Breast epithelium (tissue), 4 donors: ENCODE results near the gene SPATA3. TPM values are rescaled to one million over a fixed set of nuclear protein-coding genes. Genes with fewer than 3 reads are reported as not detected.

Experiments
- DNase-seq, 2 donors: peaks; one replicate each; pipeline ENCODE4 v3.0.0-alpha.2; 2019; ENCODE audit warnings: low spot score in 2 of 2
- H3K27ac ChIP-seq, 2 donors: fragments of 200-600 bp; sonication (generic) in 1 of 2; one replicate each; pipeline ENCODE4 v1.5.1; 2016 to 2019; ENCODE audit warnings: mild to moderate bottlenecking in 1 of 2
- H3K27me3 ChIP-seq, 2 donors: fragments of 200-600 bp; sonication (generic) in 1 of 2; one replicate each; pipeline versions ENCODE4 v1.5.1 to v1.6.0; 2017 to 2019; ENCODE audit warnings: control low read depth in 1 of 2, mild to moderate bottlenecking in 1 of 2
- H3K36me3 ChIP-seq: fragments of 200-600 bp; one replicate; pipeline ENCODE4 v1.5.1; 2019
- H3K4me1 ChIP-seq, 2 donors: fragments of 200-600 bp; sonication (generic); one replicate each; pipeline ENCODE4 v1.5.1; 2016 to 2019; ENCODE audit warnings: control low read depth in 1 of 2
- H3K4me3 ChIP-seq, 3 donors: fragments of 200-600 bp; sonication (generic); 1 replicate in 2 of 3; 2 replicates in 1 of 3; pipeline ENCODE4 v1.5.1; 2016 to 2019; ENCODE audit warnings: mild to moderate bottlenecking in 3 of 3, moderate library complexity in 2 of 3
- H3K9me3 ChIP-seq, 2 donors: fragments of 200-600 bp; sonication (generic) in 1 of 2; one replicate each; pipeline ENCODE4 v1.5.1; 2016 to 2019; ENCODE audit warnings: control low read depth in 1 of 2
- CTCF ChIP-seq, 3 donors: fragments of 450-650 bp; IDR thresholded peaks; one replicate each; pipeline ENCODE4 v1.5.1; 2016 to 2017; ENCODE audit warnings: antibody characterized with exemption in 3 of 3, mild to moderate bottlenecking in 3 of 3, moderate library complexity in 3 of 3
- POLR2A ChIP-seq: fragments of 450-650 bp; IDR thresholded peaks from one replicate; pipeline ENCODE4 v1.6.1; 2016; ENCODE audit warnings: antibody characterized with exemption, mild to moderate bottlenecking, moderate library complexity
- POLR2AphosphoS5 ChIP-seq, 3 donors: sonication (generic); formaldehyde crosslinking; IDR thresholded peaks; one replicate each; pipeline ENCODE4 v1.6.1; 2017; ENCODE audit warnings: antibody characterized with exemption in 3 of 3
- intact Hi-C: fragments of 100-400 bp; cut with DNase I; formaldehyde crosslinking; loops from one replicate; pipeline ENCODE4 v1.15.1; 2023; ENCODE audit warnings: low total_unique reads
- total RNA-seq, 3 donors: library from RNA; depleted of rRNA; stranded (reverse); fragments of >200 nt; gene quantifications; one replicate each; pipeline ENCODE4 v1.1.0, GENCODE V29; 2016

The SPATA3 gene
- total RNA-seq, 3 donors from 2014 or later, result not detected

GRCh38 chr2:230983566-230983965 is 12.4 kb upstream of the SPATA3 start:
- intact Hi-C loops, result no loop called here
- Histone ChIP-seq H3K27ac (no peak overlapping the region), H3K9me3 (no peaks in the 10 kb centered on the region), H3K27me3 (peaks cover 0 to 7% of the 10 kb centered on the region in 2 donors), H3K4me3 (no peak overlapping the region), H3K36me3 (no peaks in the 10 kb centered on the region), H3K4me1 (no peaks in the 10 kb centered on the region)
- DNase-seq, result no peak
- TF ChIP-seq POLR2A, result no peak
- TF ChIP-seq CTCF (IDR thresholded peaks at IDR 0.05), result no peak
- TF ChIP-seq POLR2AphosphoS5 (IDR thresholded peaks at IDR 0.05), result no peak

DNA sequence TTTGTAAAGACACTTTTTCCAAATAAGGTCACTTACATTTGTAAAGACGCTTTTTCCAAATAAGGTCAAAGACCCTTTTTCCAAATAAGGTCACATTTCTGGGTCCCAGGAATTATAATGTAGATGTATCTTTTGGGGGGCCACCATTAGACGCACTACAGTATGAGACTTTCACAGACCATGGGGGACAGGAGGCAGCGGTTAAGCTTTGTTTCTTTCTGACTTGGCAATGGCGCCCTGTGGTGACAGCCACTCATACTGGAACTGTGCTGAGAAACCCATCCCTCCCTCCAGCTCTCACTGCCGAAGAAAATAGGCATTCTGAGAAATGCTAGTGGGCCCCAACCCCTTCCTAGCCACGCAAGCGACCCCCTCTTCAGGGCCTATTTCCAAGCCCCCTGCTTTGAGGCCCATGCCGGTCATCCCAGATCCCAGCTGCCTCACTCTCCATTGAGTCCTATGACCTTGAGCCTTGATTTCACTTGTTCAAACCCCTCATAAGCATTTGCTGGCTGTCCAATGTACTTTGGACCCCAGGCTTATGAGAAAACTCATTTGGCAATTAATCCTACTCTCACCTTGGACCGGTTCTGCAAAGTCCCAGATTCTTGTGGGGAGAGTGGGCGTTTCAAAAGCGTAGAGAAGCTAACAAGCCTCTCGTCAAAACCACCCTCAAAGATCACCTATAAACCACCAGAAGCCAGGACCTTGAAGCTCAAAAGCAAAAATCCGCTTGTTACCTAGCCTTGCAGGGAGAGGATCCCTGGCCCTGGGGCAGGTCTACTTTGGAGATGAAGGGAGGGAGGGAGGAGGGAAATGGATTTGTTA is 11.3 kb upstream of the SPATA3 start:
- TF ChIP-seq CTCF (IDR thresholded peaks at IDR 0.05) (no peak), POLR2AphosphoS5 (IDR thresholded peaks at IDR 0.05) (no peak), POLR2A (no peak)
- Histone ChIP-seq H3K27me3 (peaks cover 0 to 7% of the 10 kb centered on the region in 2 donors), H3K36me3 (no peaks in the 10 kb centered on the region), H3K27ac (no peak overlapping the region), H3K9me3 (no peaks in the 10 kb centered on the region), H3K4me3 (no peak overlapping the region), H3K4me1 (no peaks in the 10 kb centered on the region)
- no peak for DNase-seq
- intact Hi-C loops, result no loop called here

- Histone ChIP-seq H3K4me3 (no peak overlapping the region), H3K9me3 (no peaks in the 10 kb centered on the region), H3K27ac (no peak overlapping the region), H3K36me3 (no peaks in the 10 kb centered on the region), H3K4me1 (no peaks in the 10 kb centered on the region), H3K27me3 (peaks cover 0 to 16% of the 10 kb centered on the region in 2 donors)
- DNase-seq, result no peak
- intact Hi-C loops, result no loop called here
- no peak for TF ChIP-seq POLR2A
- TF ChIP-seq POLR2AphosphoS5 (IDR thresholded peaks at IDR 0.05), result no peak
- TF ChIP-seq CTCF (IDR thresholded peaks at IDR 0.05), result no peak
Measured at GRCh38 chr2:230985519-230986231, 10.2 kb upstream of the SPATA3 start.

- Histone ChIP-seq H3K4me3 (peak overlapping the region; percentile 26 to 70 (median 44)), H3K4me1 (no peaks in the 10 kb centered on the region), H3K9me3 (no peaks in the 10 kb centered on the region), H3K27ac (no peak overlapping the region), H3K27me3 (peaks cover 0 to 26% of the 10 kb centered on the region in 2 donors), H3K36me3 (no peaks in the 10 kb centered on the region)
- no peak for TF ChIP-seq POLR2A
- TF ChIP-seq CTCF (IDR thresholded peaks at IDR 0.05), result no peak
- no peak for TF ChIP-seq POLR2AphosphoS5 (IDR thresholded peaks at IDR 0.05)
- DNase-seq, result no peak
- intact Hi-C loops, result no loop called here
Measured at GRCh38 chr2:230986520-230987136, 9.3 kb upstream of the SPATA3 start.
